PFSK-1 (cell line): Measurements from ENCODE around the gene DCHS1.

Experiments
- FOXP2 ChIP-seq: optimal IDR thresholded peaks from 2 replicates; pipeline ENCODE3; 2011; ENCODE audit warnings: borderline replicate concordance, control low read depth, inconsistent platforms; ENCODE audit not compliant: insufficient read depth; ENCODE audit errors: extremely low read length, extremely low read depth
- POLR2AphosphoS5 ChIP-seq: IDR thresholded peaks from 2 replicates; pipeline ENCODE4 v1.6.1; 2012; ENCODE audit warnings: low read depth, mild to moderate bottlenecking, control low read depth, low read length, moderate library complexity
- SIN3A ChIP-seq: IDR thresholded peaks from 2 replicates; pipeline ENCODE4 v1.6.1; 2012; ENCODE audit warnings: mild to moderate bottlenecking, low read length, moderate library complexity, borderline replicate concordance; ENCODE audit not compliant: insufficient read depth
- TAF1 ChIP-seq: IDR thresholded peaks from 2 replicates; pipeline ENCODE4 v1.6.1; 2012; ENCODE audit warnings: low read length, control low read depth, borderline replicate concordance; ENCODE audit not compliant: insufficient read depth
- TF ChIP-seq, protein P1 (sequence below), 2 experiments: IDR thresholded peaks; 2 replicates each; pipeline versions ENCODE4 v1.6.1 to v1.8.0; 2011 to 2012; ENCODE audit warnings: low read depth in 2 of 2, low read length in 2 of 2, control low read depth in 1 of 2, inconsistent platforms in 1 of 2, mild to moderate bottlenecking in 1 of 2, moderate library complexity in 1 of 2; ENCODE audit not compliant: insufficient read depth in 1 of 2

The DCHS1 gene

DNA sequence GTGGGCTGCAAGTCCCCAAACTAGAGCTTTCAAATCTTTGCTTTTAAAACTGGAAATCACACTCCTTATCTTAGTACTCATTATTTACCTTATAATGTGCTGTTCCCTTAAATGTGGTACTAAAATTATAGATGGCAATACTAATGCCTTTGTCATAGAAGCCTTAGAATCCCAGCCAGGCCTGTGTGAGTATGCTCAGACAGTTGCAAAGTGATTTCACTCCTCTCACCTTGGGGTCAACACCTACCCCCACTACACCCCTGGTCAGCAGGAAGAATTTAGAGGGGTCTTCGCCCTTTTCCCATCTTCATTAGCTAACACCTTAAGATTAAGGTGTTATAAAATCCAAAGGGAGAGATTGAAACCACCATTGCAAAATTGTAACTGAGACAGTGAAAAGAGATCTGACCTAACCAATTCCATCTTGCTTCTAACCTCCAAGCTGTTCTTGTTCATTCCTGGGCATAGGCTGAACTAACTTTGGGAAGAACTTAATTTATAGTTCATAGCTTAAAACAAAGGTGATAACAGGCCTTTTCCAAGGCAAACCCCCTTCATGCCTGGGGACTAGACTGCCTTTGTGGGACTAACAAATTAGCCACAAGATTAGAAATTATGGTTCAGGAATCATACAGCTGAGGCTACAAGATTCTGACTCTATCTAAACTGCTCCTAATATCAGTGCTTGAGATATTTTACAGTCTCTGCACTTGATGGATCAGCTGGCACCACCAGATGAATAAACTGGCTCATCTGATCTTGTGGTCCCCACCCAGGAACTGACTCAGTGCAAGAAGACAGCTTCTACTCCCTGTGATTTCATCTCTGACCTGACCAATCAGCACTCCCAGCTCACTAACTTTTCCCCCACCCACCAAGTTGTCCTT is 38.0 kb upstream of the DCHS1 start:
- TF ChIP-seq POLR2AphosphoS5 (no peak), TAF1 (no peak), FOXP2 (no peak), SIN3A (no peak)
- TF ChIP-seq, protein P1, sequence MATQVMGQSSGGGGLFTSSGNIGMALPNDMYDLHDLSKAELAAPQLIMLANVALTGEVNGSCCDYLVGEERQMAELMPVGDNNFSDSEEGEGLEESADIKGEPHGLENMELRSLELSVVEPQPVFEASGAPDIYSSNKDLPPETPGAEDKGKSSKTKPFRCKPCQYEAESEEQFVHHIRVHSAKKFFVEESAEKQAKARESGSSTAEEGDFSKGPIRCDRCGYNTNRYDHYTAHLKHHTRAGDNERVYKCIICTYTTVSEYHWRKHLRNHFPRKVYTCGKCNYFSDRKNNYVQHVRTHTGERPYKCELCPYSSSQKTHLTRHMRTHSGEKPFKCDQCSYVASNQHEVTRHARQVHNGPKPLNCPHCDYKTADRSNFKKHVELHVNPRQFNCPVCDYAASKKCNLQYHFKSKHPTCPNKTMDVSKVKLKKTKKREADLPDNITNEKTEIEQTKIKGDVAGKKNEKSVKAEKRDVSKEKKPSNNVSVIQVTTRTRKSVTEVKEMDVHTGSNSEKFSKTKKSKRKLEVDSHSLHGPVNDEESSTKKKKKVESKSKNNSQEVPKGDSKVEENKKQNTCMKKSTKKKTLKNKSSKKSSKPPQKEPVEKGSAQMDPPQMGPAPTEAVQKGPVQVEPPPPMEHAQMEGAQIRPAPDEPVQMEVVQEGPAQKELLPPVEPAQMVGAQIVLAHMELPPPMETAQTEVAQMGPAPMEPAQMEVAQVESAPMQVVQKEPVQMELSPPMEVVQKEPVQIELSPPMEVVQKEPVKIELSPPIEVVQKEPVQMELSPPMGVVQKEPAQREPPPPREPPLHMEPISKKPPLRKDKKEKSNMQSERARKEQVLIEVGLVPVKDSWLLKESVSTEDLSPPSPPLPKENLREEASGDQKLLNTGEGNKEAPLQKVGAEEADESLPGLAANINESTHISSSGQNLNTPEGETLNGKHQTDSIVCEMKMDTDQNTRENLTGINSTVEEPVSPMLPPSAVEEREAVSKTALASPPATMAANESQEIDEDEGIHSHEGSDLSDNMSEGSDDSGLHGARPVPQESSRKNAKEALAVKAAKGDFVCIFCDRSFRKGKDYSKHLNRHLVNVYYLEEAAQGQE (IDR thresholded peaks at IDR 0.05; ENCODE audit: insufficient read depth in 1 of 2, low read depth in 2 of 2, low read length in 2 of 2): no peak

DNA sequence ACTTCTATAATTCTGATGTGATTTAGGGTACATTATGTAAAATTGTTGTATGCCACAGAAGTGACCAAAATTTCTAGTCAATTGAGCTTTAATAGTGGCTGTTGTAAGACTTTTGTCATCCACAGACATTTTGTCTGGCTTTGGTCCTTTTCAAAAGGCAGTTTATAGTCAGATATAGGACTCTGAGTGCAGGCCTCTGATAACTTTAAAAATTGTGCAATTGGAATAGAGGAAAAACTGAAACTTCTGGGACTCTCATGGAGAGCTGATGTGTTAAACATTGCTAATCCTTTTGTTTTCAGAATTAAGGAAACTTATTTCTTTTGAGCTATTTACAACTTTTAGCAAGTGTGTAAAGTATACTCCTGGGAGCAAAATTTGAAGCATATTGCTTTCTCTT is 36.5 kb upstream of the DCHS1 start:
- TF ChIP-seq TAF1 (no peak), POLR2AphosphoS5 (no peak), FOXP2 (no peak)
- TF ChIP-seq, protein P1 (IDR thresholded peaks at IDR 0.05; ENCODE audit: insufficient read depth in 1 of 2, low read depth in 2 of 2, low read length in 2 of 2): no peak

DNA sequence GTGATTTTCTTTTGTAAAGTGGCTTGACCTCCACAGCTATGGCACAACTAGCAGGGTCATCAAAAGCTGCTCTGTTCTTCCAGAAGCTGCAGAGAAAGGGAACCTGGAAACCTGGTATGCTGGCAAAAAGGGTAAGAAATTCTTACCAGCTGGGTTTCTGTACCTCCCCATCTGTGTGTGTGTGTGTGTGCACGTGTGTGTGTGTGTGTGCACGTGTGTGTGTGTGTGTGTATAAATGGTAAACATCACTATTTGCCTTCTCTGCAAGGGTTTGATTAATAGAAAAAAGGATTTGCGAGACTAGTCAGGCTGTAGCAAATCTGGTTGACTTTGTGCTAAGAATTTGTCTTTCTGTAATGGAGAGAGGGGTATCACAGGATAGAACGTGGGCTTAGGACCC is 32.3 kb upstream of the DCHS1 start:
- no peak for TF ChIP-seq SIN3A
- TF ChIP-seq, protein P1 (IDR thresholded peaks at IDR 0.05; ENCODE audit: insufficient read depth in 1 of 2, low read depth in 2 of 2, low read length in 2 of 2): no peak
- TF ChIP-seq TAF1: no peak
- no peak for TF ChIP-seq FOXP2
- no peak for TF ChIP-seq POLR2AphosphoS5

DNA sequence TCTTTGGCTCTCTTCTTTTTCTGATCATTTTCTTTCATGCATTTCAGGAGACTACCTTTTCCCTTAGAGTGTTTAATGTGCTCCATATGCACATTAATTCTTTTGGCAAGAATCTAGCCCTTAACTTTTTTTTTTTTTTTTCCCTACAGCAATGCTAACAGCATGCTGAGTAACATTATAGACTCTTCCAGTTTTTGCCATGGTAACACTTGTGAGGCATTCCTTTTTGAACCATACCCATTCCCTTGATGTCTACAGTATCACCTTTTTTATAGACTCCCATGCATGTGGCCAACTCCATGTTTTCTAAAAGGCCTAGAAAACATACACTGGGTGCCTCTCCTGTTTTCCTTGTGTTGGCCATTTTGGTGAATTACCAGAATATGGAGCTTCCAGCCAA is 30.4 kb upstream of the DCHS1 start:
- TF ChIP-seq SIN3A (no peak), TAF1 (no peak), POLR2AphosphoS5 (no peak), FOXP2 (no peak)
- TF ChIP-seq, protein P1 (IDR thresholded peaks at IDR 0.05; ENCODE audit: insufficient read depth in 1 of 2, low read depth in 2 of 2, low read length in 2 of 2): no peak
